ENCODE results near the gene EPB41L4A. TPM values are rescaled to one million over a fixed set of nuclear protein-coding genes. Genes with fewer than 3 reads are reported as not detected.

EPB41L4A gene
- total and polyA plus RNA-seq, 2 donors (not counting 3 experiments of a cell fraction or from before 2014, with no cell fraction given) = 6.0 to 17.9 TPM

DNA sequence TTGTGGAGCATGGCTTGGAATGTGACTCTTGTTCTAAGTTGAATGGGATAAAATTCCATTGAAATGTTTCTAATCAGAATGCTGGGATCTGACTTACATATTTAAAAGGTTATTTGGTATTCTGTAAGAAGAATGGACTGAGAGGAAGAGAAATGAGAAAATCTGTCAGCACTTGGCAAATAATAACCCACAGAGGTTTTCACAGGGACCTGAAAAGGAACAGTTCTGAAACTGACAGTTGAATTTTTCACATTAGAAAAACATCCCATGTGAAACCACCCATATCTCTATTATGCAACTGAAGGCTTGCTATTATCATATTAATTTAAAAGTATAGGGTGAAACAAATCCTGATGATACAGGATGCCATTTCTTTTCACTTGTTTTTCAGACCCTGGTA, 302.7 kb downstream of the EPB41L4A start:
- Histone ChIP-seq H3K4me3 (replicated peaks in 1 of 3; ENCODE audit: insufficient read depth in 1 of 3, low read depth in 1 of 3, low read length in 3 of 3) (no peak overlapping the region), H3K4me2 (ENCODE audit: insufficient read depth, low read length) (no peak overlapping the region), H3K27me3 (ENCODE audit: control insufficient read depth in 2 of 2, insufficient read depth in 2 of 2, low read length in 2 of 2) (no peaks in the 10 kb centered on the region), H3K9me3 (replicated peaks; ENCODE audit: control insufficient read depth, insufficient read depth, low read length) (no peaks in the 10 kb centered on the region), H3K36me3 (ENCODE audit: control insufficient read depth in 2 of 2, extremely low read depth in 1 of 2, insufficient read depth in 2 of 2, low read length in 2 of 2) (no peaks in the 10 kb centered on the region), H3K79me2 (ENCODE audit: control insufficient read depth, insufficient read depth, low read length) (no peaks in the 10 kb centered on the region), H3K9me1 (replicated peaks; ENCODE audit: control insufficient read depth, extremely low read depth, insufficient read depth, low read length) (no peaks in the 10 kb centered on the region), H4K20me1 (replicated peaks; ENCODE audit: control insufficient read depth, extremely low read depth, insufficient read depth, low read length) (no peaks in the 10 kb centered on the region), H3K9ac (replicated peaks; ENCODE audit: extremely low read depth, insufficient read depth, low read length) (no peak overlapping the region), H3K4me1 (ENCODE audit: control insufficient read depth, extremely low read depth, insufficient read depth, low read length) (no peaks in the 10 kb centered on the region), H2AFZ (ENCODE audit: low read depth, low read length) (no peak overlapping the region), H3K27ac (ENCODE audit: insufficient read depth, low read depth, low read length) (no peak overlapping the region)
- DNase-seq (ENCODE audit: low read depth, low spot score) (no peak), FAIRE-seq (no peak)
- no TSS peak for BruUV-seq (replicated peaks)
- dilution Hi-C loops (cut with MboI; ENCODE audit: extremely low pct_ligation_motif_present, low sequenced_read_pairs) = no loop called here
- no peak for TF ChIP-seq FOS (IDR thresholded peaks at IDR 0.05; ENCODE audit: borderline replicate concordance, insufficient read depth, low read length)
- intact Hi-C loops (cut with micrococcal nuclease) = no loop called here
- POLR2A ChIA-PET = no interaction called here
- CTCF ChIA-PET = no interaction called here

DNA sequence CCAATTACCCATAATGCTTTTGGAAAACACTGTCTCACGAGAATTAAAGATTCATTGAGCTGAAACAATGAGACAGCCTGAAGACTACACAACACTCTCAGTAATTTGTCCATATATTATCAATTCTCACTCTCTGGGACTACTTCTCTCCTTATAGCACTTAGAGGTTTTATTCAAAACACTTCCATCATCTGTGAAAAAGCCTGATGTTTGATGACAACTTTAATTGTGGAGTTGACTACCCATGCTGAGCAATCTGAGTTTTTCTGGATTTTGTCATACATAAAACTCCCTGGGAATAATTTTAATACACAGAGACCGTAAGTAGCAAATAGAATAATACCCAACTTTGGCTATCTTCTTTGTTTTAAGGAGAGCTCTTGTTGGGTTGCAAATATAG, 305.5 kb downstream of the EPB41L4A start:
- H3K4me2 ChIP-seq (ENCODE audit: insufficient read depth, low read length) = no peak overlapping the region
- intact Hi-C loops (cut with micrococcal nuclease) = no loop called here
- H3K79me2 ChIP-seq (ENCODE audit: control insufficient read depth, insufficient read depth, low read length) = no peaks in the 10 kb centered on the region
- no peaks in the 10 kb centered on the region for H3K4me1 ChIP-seq (ENCODE audit: control insufficient read depth, extremely low read depth, insufficient read depth, low read length)
- FAIRE-seq (no peak), DNase-seq (ENCODE audit: low read depth, low spot score) (no peak)
- H3K9me1 ChIP-seq (replicated peaks; ENCODE audit: control insufficient read depth, extremely low read depth, insufficient read depth, low read length) = no peaks in the 10 kb centered on the region
- dilution Hi-C loops (cut with MboI; ENCODE audit: extremely low pct_ligation_motif_present, low sequenced_read_pairs) = no loop called here
- H3K9me3 ChIP-seq (replicated peaks; ENCODE audit: control insufficient read depth, insufficient read depth, low read length) = no peaks in the 10 kb centered on the region
- no peak overlapping the region for H2AFZ ChIP-seq (ENCODE audit: low read depth, low read length)
- no peaks in the 10 kb centered on the region for H4K20me1 ChIP-seq (replicated peaks; ENCODE audit: control insufficient read depth, extremely low read depth, insufficient read depth, low read length)
- no peaks in the 10 kb centered on the region for H3K27me3 ChIP-seq (ENCODE audit: control insufficient read depth in 2 of 2, insufficient read depth in 2 of 2, low read length in 2 of 2)
- no TSS peak for BruUV-seq (replicated peaks)
- H3K4me3 ChIP-seq (replicated peaks in 1 of 3; ENCODE audit: insufficient read depth in 1 of 3, low read depth in 1 of 3, low read length in 3 of 3) = no peak overlapping the region
- no peak overlapping the region for H3K27ac ChIP-seq (ENCODE audit: insufficient read depth, low read depth, low read length)
- no peaks in the 10 kb centered on the region for H3K36me3 ChIP-seq (ENCODE audit: control insufficient read depth in 2 of 2, extremely low read depth in 1 of 2, insufficient read depth in 2 of 2, low read length in 2 of 2)
- POLR2A ChIA-PET = no interaction called here
- CTCF ChIA-PET = interaction anchor here (1.3 kb wide), 1 partner anchor 8 kb away, joined by 4 read pairs; no protein-coding TSS in a partner anchor
- TF ChIP-seq GATA2 (IDR thresholded peaks at IDR 0.05; ENCODE audit: insufficient read depth, insufficient read length, low read depth, low read length) = no peak
- no peak for TF ChIP-seq FOS (IDR thresholded peaks at IDR 0.05; ENCODE audit: borderline replicate concordance, insufficient read depth, low read length)
- TF ChIP-seq JUN (IDR thresholded peaks at IDR 0.05; ENCODE audit: borderline replicate concordance, insufficient read depth, insufficient read length, low read depth) = no peak
- no peak for TF ChIP-seq POLR2A (IDR thresholded peaks at IDR 0.05; ENCODE audit: low read depth, low read length)
- TF ChIP-seq, protein P1, sequence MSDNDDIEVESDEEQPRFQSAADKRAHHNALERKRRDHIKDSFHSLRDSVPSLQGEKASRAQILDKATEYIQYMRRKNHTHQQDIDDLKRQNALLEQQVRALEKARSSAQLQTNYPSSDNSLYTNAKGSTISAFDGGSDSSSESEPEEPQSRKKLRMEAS (IDR thresholded peaks at IDR 0.05; ENCODE audit: insufficient read depth, insufficient read length) = no peak
- no peak for TF ChIP-seq MYC (IDR thresholded peaks at IDR 0.05; ENCODE audit: low read depth, low read length)
- TF ChIP-seq POLR2AphosphoS5 (IDR thresholded peaks at IDR 0.05; ENCODE audit: insufficient read depth, low read depth, low read length) = no peak
- TF ChIP-seq, protein P2, sequence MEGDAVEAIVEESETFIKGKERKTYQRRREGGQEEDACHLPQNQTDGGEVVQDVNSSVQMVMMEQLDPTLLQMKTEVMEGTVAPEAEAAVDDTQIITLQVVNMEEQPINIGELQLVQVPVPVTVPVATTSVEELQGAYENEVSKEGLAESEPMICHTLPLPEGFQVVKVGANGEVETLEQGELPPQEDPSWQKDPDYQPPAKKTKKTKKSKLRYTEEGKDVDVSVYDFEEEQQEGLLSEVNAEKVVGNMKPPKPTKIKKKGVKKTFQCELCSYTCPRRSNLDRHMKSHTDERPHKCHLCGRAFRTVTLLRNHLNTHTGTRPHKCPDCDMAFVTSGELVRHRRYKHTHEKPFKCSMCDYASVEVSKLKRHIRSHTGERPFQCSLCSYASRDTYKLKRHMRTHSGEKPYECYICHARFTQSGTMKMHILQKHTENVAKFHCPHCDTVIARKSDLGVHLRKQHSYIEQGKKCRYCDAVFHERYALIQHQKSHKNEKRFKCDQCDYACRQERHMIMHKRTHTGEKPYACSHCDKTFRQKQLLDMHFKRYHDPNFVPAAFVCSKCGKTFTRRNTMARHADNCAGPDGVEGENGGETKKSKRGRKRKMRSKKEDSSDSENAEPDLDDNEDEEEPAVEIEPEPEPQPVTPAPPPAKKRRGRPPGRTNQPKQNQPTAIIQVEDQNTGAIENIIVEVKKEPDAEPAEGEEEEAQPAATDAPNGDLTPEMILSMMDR (IDR thresholded peaks at IDR 0.05; ENCODE audit: extremely low read depth in 1 of 2, insufficient read depth in 1 of 2, low read depth in 1 of 2, low read length in 2 of 2) = no peak
- TF ChIP-seq EZH2 (IDR thresholded peaks at IDR 0.05; ENCODE audit: borderline replicate concordance, low read depth, low read length, severe bottlenecking) = no peak
- no peak overlapping the region for H3K9ac ChIP-seq (replicated peaks; ENCODE audit: extremely low read depth, insufficient read depth, low read length)
